HEK293 (cell line): ENCODE results near the gene PKM.

Experiments
- CTCF ChIA-PET: fragments of 350-600 bp; formaldehyde crosslinking; extraction: SDS; loops from one replicate; lab custom pipeline; 2021; ENCODE audit warnings: antibody characterized with exemption; lab: Yijun Ruan, JAX
- POLR2A ChIA-PET: fragments of 300-600 bp; formaldehyde crosslinking; extraction: SDS; loops from one replicate; lab custom pipeline; 2020; ENCODE audit warnings: antibody characterized with exemption, inconsistent platforms; lab: Yijun Ruan, JAX
- H3K27ac ChIP-seq: fragments of 200-500 bp; sonication (Bioruptor generic); 2 replicates; pipeline ENCODE4 v1.5.1; 2014; ENCODE audit warnings: low read depth, low read length, control low read depth, inconsistent platforms; ENCODE audit errors: extremely low read depth
- H3K36me3 ChIP-seq, 2 experiments: fragments of 200-500 bp in 1 of 2; sonication (Bioruptor generic) in 1 of 2; 1 replicate in 1 of 2; 2 replicates in 1 of 2; pipeline ENCODE4 v1.5.1; 2014 to 2017; ENCODE audit warnings: inconsistent platforms in 2 of 2, low read length in 2 of 2; ENCODE audit not compliant: control insufficient read depth in 2 of 2, insufficient read depth in 1 of 2
- H3K4me1 ChIP-seq: fragments of 200-500 bp; sonication (Bioruptor generic); 2 replicates; pipeline ENCODE4 v1.5.1; 2014; ENCODE audit warnings: mild to moderate bottlenecking, low read length, inconsistent platforms; ENCODE audit not compliant: control insufficient read depth, insufficient read depth
- H3K4me3 ChIP-seq: 2 replicates; pipeline ENCODE4 v1.5.1; 2011; ENCODE audit warnings: low read depth, mild to moderate bottlenecking, control low read depth, low read length, moderate library complexity
- H3K9me3 ChIP-seq: fragments of 200-500 bp; sonication (Bioruptor generic); 2 replicates; pipeline ENCODE4 v1.5.1; 2014; ENCODE audit warnings: low read depth, low read length, inconsistent platforms; ENCODE audit not compliant: control insufficient read depth, insufficient read depth
- BCL11A ChIP-seq: fragments of 450-650 bp; formaldehyde crosslinking; IDR thresholded peaks from 2 replicates; pipeline ENCODE4 v1.5.1; 2016; ENCODE audit warnings: low read depth, missing biosample characterization, missing genetic modification characterization
- FEZF1 ChIP-seq: fragments of 450-650 bp; formaldehyde crosslinking; IDR thresholded peaks from 2 replicates; pipeline ENCODE4 v1.5.1; 2016; ENCODE audit warnings: missing biosample characterization, missing genetic modification characterization
- GFI1B ChIP-seq: fragments of 450-650 bp; formaldehyde crosslinking; IDR thresholded peaks from 2 replicates; pipeline ENCODE4 v1.5.1; 2016; ENCODE audit warnings: missing biosample characterization, missing genetic modification characterization
- KLF10 ChIP-seq: fragments of 450-650 bp; IDR thresholded peaks from 2 replicates; pipeline ENCODE4 v1.5.1; 2018; ENCODE audit warnings: missing biosample characterization, mild to moderate bottlenecking, missing genetic modification characterization
- KLF8 ChIP-seq: fragments of 450-650 bp; formaldehyde crosslinking; IDR thresholded peaks from 2 replicates; pipeline ENCODE4 v1.5.1; 2016; ENCODE audit warnings: missing biosample characterization, missing genetic modification characterization
- MYNN ChIP-seq: fragments of 450-650 bp; formaldehyde crosslinking; IDR thresholded peaks from 2 replicates; pipeline ENCODE4 v1.5.1; 2016; ENCODE audit warnings: missing biosample characterization, missing genetic modification characterization, borderline replicate concordance
- REPIN1 ChIP-seq: fragments of 450-650 bp; formaldehyde crosslinking; IDR thresholded peaks from 2 replicates; pipeline ENCODE4 v1.5.1; 2017; ENCODE audit warnings: missing biosample characterization, missing genetic modification characterization, low read depth
- SP7 ChIP-seq: fragments of 450-650 bp; formaldehyde crosslinking; IDR thresholded peaks from 2 replicates; pipeline ENCODE4 v1.5.1; 2016; ENCODE audit warnings: missing biosample characterization, missing genetic modification characterization
- YY1 ChIP-seq: fragments of 450-650 bp; formaldehyde crosslinking; IDR thresholded peaks from 2 replicates; pipeline ENCODE4 v1.5.1; 2018; ENCODE audit warnings: missing biosample characterization, missing genetic modification characterization
- YY2 ChIP-seq: fragments of 450-650 bp; formaldehyde crosslinking; IDR thresholded peaks from 2 replicates; pipeline ENCODE4 v1.5.1; 2016; ENCODE audit warnings: missing biosample characterization, missing genetic modification characterization
- ZBTB21 ChIP-seq: fragments of 450-650 bp; formaldehyde crosslinking; IDR thresholded peaks from 2 replicates; pipeline ENCODE4 v1.5.1; 2017; ENCODE audit warnings: missing biosample characterization, missing genetic modification characterization
- ZFHX2 ChIP-seq: fragments of 450-650 bp; formaldehyde crosslinking; conservative IDR thresholded peaks from 2 replicates; pipeline ENCODE4 v1.5.1; 2016; ENCODE audit warnings: missing biosample characterization, missing genetic modification characterization
- ZFP41 ChIP-seq: fragments of 450-650 bp; formaldehyde crosslinking; IDR thresholded peaks from 2 replicates; pipeline ENCODE4 v1.5.1; 2016; ENCODE audit warnings: missing biosample characterization, missing genetic modification characterization, borderline replicate concordance
- ZNF184 ChIP-seq: fragments of 450-650 bp; IDR thresholded peaks from 2 replicates; pipeline ENCODE4 v1.5.1; 2018; ENCODE audit warnings: missing biosample characterization, mild to moderate bottlenecking, missing genetic modification characterization
- ZNF223 ChIP-seq: fragments of 450-650 bp; formaldehyde crosslinking; IDR thresholded peaks from 2 replicates; pipeline ENCODE4 v1.5.1; 2016; ENCODE audit warnings: missing biosample characterization, missing genetic modification characterization
- ZNF324 ChIP-seq: fragments of 450-650 bp; formaldehyde crosslinking; IDR thresholded peaks from 2 replicates; pipeline ENCODE4 v1.5.1; 2016; ENCODE audit warnings: missing biosample characterization, missing genetic modification characterization
- ZNF362 ChIP-seq: fragments of 450-650 bp; formaldehyde crosslinking; IDR thresholded peaks from 2 replicates; pipeline ENCODE4 v1.5.1; 2016; ENCODE audit warnings: missing biosample characterization, missing genetic modification characterization
- ZNF423 ChIP-seq: fragments of 450-650 bp; formaldehyde crosslinking; IDR thresholded peaks from 2 replicates; pipeline ENCODE4 v1.5.1; 2016; ENCODE audit warnings: missing biosample characterization, missing genetic modification characterization
- ZNF473 ChIP-seq: fragments of 450-650 bp; formaldehyde crosslinking; IDR thresholded peaks from 2 replicates; pipeline ENCODE4 v1.5.1; 2017; ENCODE audit warnings: missing biosample characterization, missing genetic modification characterization
- ZNF623 ChIP-seq: fragments of 450-650 bp; formaldehyde crosslinking; IDR thresholded peaks from 2 replicates; pipeline ENCODE4 v1.5.1; 2016; ENCODE audit warnings: missing biosample characterization, missing genetic modification characterization
- ZNF768 ChIP-seq: fragments of 450-650 bp; formaldehyde crosslinking; IDR thresholded peaks from 2 replicates; pipeline ENCODE4 v1.5.1; 2018; ENCODE audit warnings: missing biosample characterization, mild to moderate bottlenecking, missing genetic modification characterization
- TF ChIP-seq, protein P1 (sequence below): fragments of 450-650 bp; formaldehyde crosslinking; IDR thresholded peaks from 2 replicates; pipeline ENCODE4 v1.5.1; 2016; ENCODE audit warnings: missing biosample characterization, missing genetic modification characterization
- TF ChIP-seq, protein P2 (sequence below): fragments of 450-650 bp; formaldehyde crosslinking; IDR thresholded peaks from 2 replicates; pipeline ENCODE4 v1.5.1; 2017; ENCODE audit warnings: missing biosample characterization, missing genetic modification characterization
- TF ChIP-seq, protein P3 (sequence below): fragments of 450-650 bp; formaldehyde crosslinking; IDR thresholded peaks from 2 replicates; pipeline ENCODE4 v1.5.1; 2016; ENCODE audit warnings: missing biosample characterization, missing genetic modification characterization
- TF ChIP-seq, protein P4 (sequence below): fragments of 450-650 bp; formaldehyde crosslinking; IDR thresholded peaks from 2 replicates; pipeline ENCODE4 v1.5.1; 2016; ENCODE audit warnings: missing biosample characterization, missing genetic modification characterization

PKM gene

GRCh38 chr15:72230197-72231065 is 559 bp downstream of the PKM start (continued):
- TF ChIP-seq ZNF324 (tag by site-specific recombination) = peak; percentile 96
- no peak; the same call in 1 of the 2 replicates for TF ChIP-seq ZNF768 (tag by site-specific recombination)
- peak; percentile 11; the same call in 1 of the 2 replicates for TF ChIP-seq ZNF223 (tag by site-specific recombination)
- no peak for TF ChIP-seq ZNF623 (tag by site-specific recombination)
- peak; percentile 63 for TF ChIP-seq ZBTB21 (tag by site-specific recombination)
- peak; percentile 98 for TF ChIP-seq BCL11A
- peak; percentile 85 for TF ChIP-seq ZNF184 (tag by site-specific recombination)
- peak; percentile 87 for TF ChIP-seq KLF10 (tag by site-specific recombination)
- TF ChIP-seq YY2 (tag by site-specific recombination) = peak; percentile 79
- TF ChIP-seq FEZF1 (tag by site-specific recombination) = peak; percentile 11; the same call in 1 of the 2 replicates
- peak; percentile 61 for TF ChIP-seq MYNN (tag by site-specific recombination)

DNA sequence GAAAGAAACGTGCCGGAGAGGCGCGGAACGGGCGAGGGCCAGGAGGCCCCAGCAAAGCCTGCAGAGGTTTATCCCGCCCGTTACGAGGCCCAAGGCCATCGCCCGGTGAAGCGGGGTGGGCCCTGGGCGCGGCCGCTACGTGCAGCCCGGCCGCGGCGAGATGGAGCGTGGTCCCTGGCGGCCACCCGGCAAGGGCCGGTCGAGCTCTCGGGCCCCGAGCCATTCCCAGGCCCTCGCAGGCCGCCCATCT is 1.1 kb downstream of the PKM start:
- peak overlapping the region; percentile 98 for H3K27ac ChIP-seq
- POLR2A ChIA-PET = interaction anchor here (0.6 to 4.2 kb wide), 26 partner anchors 9 to 1513 kb away, joined by 3 to 66 read pairs (median 7); partner anchors contain the start of genes BBS4, GRAMD2A and HIGD2B
- CTCF ChIA-PET = interaction anchor here (0.7 to 2.6 kb wide), 4 partner anchors 11 to 35 kb away, joined by 3 to 12 read pairs (median 6); no protein-coding TSS in a partner anchor
- TF ChIP-seq, protein P1, sequence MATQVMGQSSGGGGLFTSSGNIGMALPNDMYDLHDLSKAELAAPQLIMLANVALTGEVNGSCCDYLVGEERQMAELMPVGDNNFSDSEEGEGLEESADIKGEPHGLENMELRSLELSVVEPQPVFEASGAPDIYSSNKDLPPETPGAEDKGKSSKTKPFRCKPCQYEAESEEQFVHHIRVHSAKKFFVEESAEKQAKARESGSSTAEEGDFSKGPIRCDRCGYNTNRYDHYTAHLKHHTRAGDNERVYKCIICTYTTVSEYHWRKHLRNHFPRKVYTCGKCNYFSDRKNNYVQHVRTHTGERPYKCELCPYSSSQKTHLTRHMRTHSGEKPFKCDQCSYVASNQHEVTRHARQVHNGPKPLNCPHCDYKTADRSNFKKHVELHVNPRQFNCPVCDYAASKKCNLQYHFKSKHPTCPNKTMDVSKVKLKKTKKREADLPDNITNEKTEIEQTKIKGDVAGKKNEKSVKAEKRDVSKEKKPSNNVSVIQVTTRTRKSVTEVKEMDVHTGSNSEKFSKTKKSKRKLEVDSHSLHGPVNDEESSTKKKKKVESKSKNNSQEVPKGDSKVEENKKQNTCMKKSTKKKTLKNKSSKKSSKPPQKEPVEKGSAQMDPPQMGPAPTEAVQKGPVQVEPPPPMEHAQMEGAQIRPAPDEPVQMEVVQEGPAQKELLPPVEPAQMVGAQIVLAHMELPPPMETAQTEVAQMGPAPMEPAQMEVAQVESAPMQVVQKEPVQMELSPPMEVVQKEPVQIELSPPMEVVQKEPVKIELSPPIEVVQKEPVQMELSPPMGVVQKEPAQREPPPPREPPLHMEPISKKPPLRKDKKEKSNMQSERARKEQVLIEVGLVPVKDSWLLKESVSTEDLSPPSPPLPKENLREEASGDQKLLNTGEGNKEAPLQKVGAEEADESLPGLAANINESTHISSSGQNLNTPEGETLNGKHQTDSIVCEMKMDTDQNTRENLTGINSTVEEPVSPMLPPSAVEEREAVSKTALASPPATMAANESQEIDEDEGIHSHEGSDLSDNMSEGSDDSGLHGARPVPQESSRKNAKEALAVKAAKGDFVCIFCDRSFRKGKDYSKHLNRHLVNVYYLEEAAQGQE (tag by site-specific recombination) = 0 out of 2 replicates have a peak, but pooled peaks have one; percentile 17
- TF ChIP-seq ZNF473 (no peak), YY1 (tag by site-specific recombination) (peak; percentile 31; the same call in 1 of the 2 replicates), ZNF362 (0 out of 2 replicates have a peak, but pooled peaks have one; percentile 10), FEZF1 (tag by site-specific recombination) (no peak), ZNF423 (peak; percentile 30; the same call in 1 of the 2 replicates), KLF8 (tag by site-specific recombination) (peak; percentile 66; the same call in 1 of the 2 replicates), REPIN1 (tag by site-specific recombination) (no peak), ZFHX2 (tag by site-specific recombination) (no peak), SP7 (tag by site-specific recombination) (no peak), GFI1B (peak; percentile 57; the same call in 1 of the 2 replicates), ZFP41 (no peak)
- TF ChIP-seq, protein P2, sequence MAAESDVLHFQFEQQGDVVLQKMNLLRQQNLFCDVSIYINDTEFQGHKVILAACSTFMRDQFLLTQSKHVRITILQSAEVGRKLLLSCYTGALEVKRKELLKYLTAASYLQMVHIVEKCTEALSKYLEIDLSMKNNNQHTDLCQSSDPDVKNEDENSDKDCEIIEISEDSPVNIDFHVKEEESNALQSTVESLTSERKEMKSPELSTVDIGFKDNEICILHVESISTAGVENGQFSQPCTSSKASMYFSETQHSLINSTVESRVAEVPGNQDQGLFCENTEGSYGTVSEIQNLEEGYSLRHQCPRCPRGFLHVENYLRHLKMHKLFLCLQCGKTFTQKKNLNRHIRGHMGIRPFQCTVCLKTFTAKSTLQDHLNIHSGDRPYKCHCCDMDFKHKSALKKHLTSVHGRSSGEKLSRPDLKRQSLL = no peak
- TF ChIP-seq, protein P3, sequence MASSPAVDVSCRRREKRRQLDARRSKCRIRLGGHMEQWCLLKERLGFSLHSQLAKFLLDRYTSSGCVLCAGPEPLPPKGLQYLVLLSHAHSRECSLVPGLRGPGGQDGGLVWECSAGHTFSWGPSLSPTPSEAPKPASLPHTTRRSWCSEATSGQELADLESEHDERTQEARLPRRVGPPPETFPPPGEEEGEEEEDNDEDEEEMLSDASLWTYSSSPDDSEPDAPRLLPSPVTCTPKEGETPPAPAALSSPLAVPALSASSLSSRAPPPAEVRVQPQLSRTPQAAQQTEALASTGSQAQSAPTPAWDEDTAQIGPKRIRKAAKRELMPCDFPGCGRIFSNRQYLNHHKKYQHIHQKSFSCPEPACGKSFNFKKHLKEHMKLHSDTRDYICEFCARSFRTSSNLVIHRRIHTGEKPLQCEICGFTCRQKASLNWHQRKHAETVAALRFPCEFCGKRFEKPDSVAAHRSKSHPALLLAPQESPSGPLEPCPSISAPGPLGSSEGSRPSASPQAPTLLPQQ (tag by site-specific recombination) = peak; percentile 81
- TF ChIP-seq, protein P4, sequence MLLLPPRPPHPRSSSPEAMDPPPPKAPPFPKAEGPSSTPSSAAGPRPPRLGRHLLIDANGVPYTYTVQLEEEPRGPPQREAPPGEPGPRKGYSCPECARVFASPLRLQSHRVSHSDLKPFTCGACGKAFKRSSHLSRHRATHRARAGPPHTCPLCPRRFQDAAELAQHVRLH (tag by site-specific recombination) = 0 out of 2 replicates have a peak, but pooled peaks have one; percentile 33

More for the DNA sequence above, 1.1 kb downstream of the PKM start:
- Histone ChIP-seq H3K4me3 (peak overlapping the region; percentile 70), H3K36me3 (peaks cover 9 to 19% of the 10 kb centered on the region in 2 experiments; a peak in 2 of 3 replicates), H3K9me3 (no peaks in the 10 kb centered on the region), H3K4me1 (peaks cover 24% of the 10 kb centered on the region)
